ENCODE measurements around the gene NHLRC1. TPM values are rescaled to one million over a fixed set of nuclear protein-coding genes. Genes with fewer than 3 reads are reported as not detected.

Gene NHLRC1
- total RNA-seq, 4 donors from 2014 or later: 1.7 to 4.9 (median 3.5) TPM

DNA sequence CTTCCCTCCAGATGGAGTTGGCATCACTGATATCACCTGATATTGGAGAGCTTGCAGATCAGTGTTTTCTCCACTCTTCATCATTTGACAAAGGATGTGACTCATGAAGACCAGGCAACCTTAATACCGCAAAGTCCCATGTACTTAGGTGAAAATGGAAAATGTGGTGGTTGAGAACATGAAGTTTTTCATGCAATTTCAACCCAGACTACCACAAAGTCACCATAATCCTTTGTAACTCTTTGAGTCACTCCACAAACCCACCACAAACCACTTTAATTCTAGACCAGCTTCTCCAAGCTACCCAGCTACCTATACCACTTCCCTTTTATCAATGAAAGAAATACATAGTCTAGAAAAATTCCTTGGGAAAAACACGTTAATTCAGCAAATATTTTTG lies 7.1 kb downstream of the NHLRC1 start:
- Histone ChIP-seq H3K27ac (no peak overlapping the region), H3K27me3 (no peaks in the 10 kb centered on the region), H3K4me3 (replicated peaks in 1 of 3) (no peak overlapping the region), H3K36me3 (no peaks in the 10 kb centered on the region), H3K4me1 (no peaks in the 10 kb centered on the region), H3K9me3 (no peaks in the 10 kb centered on the region)
- 89 to 93% methylated on average over 2 of the region's 2 CpGs for WGBS, 2 donors
- TF ChIP-seq POLR2A (IDR thresholded peaks at IDR 0.05) (no peak), CTCF (IDR thresholded peaks at IDR 0.05) (no peak)
- intact Hi-C loops (cut with DNase I): loop anchor here (10.0 kb wide), 1 partner anchor 111 kb away; no protein-coding TSS in a partner anchor
- no peak for DNase-seq

GRCh38 chr6:18110162-18110561 lies 12.3 kb downstream of the NHLRC1 start:
- TF ChIP-seq POLR2A (IDR thresholded peaks at IDR 0.05) (no peak), CTCF (IDR thresholded peaks at IDR 0.05) (no peak)
- H3K27ac ChIP-seq: no peak overlapping the region
- DNase-seq: no peak
- intact Hi-C loops (cut with DNase I): loop anchor here (10.0 kb wide), 1 partner anchor 105 kb away; no protein-coding TSS in a partner anchor
- H3K27me3 ChIP-seq: no peaks in the 10 kb centered on the region
- H3K4me1 ChIP-seq: no peaks in the 10 kb centered on the region
- no peak overlapping the region for H3K4me3 ChIP-seq (replicated peaks in 1 of 3)
- H3K9me3 ChIP-seq: no peaks in the 10 kb centered on the region
- no peaks in the 10 kb centered on the region for H3K36me3 ChIP-seq

GRCh38 chr6:18107061-18107460 lies 15.4 kb downstream of the NHLRC1 start:
- WGBS, 2 donors: 97 to 100% methylated on average over 1 of the region's 1 CpG
- DNase-seq: no peak
- TF ChIP-seq POLR2A (IDR thresholded peaks at IDR 0.05) (no peak), CTCF (IDR thresholded peaks at IDR 0.05) (no peak)

GRCh38 chr6:18102783-18103509 lies 19.5 kb downstream of the NHLRC1 start:
- intact Hi-C loops (cut with DNase I): no loop called here

More at GRCh38 chr6:18107061-18107460, 15.4 kb downstream of the NHLRC1 start:
- Histone ChIP-seq H3K36me3 (no peaks in the 10 kb centered on the region), H3K4me3 (replicated peaks in 1 of 3) (no peak overlapping the region), H3K27me3 (no peaks in the 10 kb centered on the region), H3K27ac (no peak overlapping the region), H3K4me1 (no peaks in the 10 kb centered on the region), H3K9me3 (no peaks in the 10 kb centered on the region)
- intact Hi-C loops (cut with DNase I): no loop called here

More at GRCh38 chr6:18102783-18103509, 19.5 kb downstream of the NHLRC1 start:
- no peak overlapping the region for H3K27ac ChIP-seq
- no peak overlapping the region for H3K4me3 ChIP-seq (replicated peaks in 1 of 3)
- H3K9me3 ChIP-seq: no peaks in the 10 kb centered on the region
- DNase-seq: no peak
- no peaks in the 10 kb centered on the region for H3K27me3 ChIP-seq
- no peak for TF ChIP-seq POLR2A (IDR thresholded peaks at IDR 0.05)
- TF ChIP-seq CTCF (IDR thresholded peaks at IDR 0.05): no peak
- no peaks in the 10 kb centered on the region for H3K36me3 ChIP-seq
- WGBS, 2 donors: 90% methylated on average over 6 of the region's 6 CpGs
- peaks cover 0 to 17% of the 10 kb centered on the region in 2 donors for H3K4me1 ChIP-seq
